ENCODE measurements around the gene DDX11.
"Not testable (repeated sequence)": the region's sequence is repeated elsewhere in the genome, so short reads cannot be mapped to it uniquely, and the experiment has no call there.

- TF ChIP-seq CTCF (IDR thresholded peaks at IDR 0.05; ENCODE audit: poor library complexity, severe bottlenecking); POLR2AphosphoS5 (IDR thresholded peaks at IDR 0.05); MXI1 (conservative IDR thresholded peaks at IDR 0.05; ENCODE audit: poor library complexity, severe bottlenecking); EP300 (conservative IDR thresholded peaks at IDR 0.05; ENCODE audit: poor library complexity, severe bottlenecking): not testable (repeated sequence)
Observed at GRCh38 chr12:31050143-31050542, 23.5 kb upstream of the DDX11 start.

Measured in neural cell (in vitro differentiated cells).